ENCODE results near the gene TAF11.
A peak's percentile ranks its signal among the peaks of the same experiment; 100 is the strongest.
"Not testable (repeated sequence)": the region's sequence is repeated elsewhere in the genome, so short reads cannot be mapped to it uniquely, and the experiment has no call there.

Gene TAF11

GRCh38 chr6:34904990-34905613, 17.3 kb upstream of the TAF11 start:
- DNase-seq (ENCODE audit: low read depth) = no peak

GRCh38 chr6:34901930-34902329, 14.1 kb upstream of the TAF11 start:
- DNase-seq (ENCODE audit: low read depth) = no peak

GRCh38 chr6:34900321-34901031, 12.6 kb upstream of the TAF11 start:
- DNase-seq (ENCODE audit: low read depth) = no peak

- not testable (repeated sequence) for DNase-seq (ENCODE audit: low read depth)
These were observed 11.9 kb upstream of the TAF11 start for GRCh38 chr6:34899748-34900147.

- DNase-seq (ENCODE audit: low read depth) = no peak
These were observed 9.9 kb upstream of the TAF11 start for GRCh38 chr6:34897716-34898115.

GRCh38 chr6:34897130-34897529, 9.3 kb upstream of the TAF11 start:
- no peak for DNase-seq (ENCODE audit: low read depth)

- no peak for DNase-seq (ENCODE audit: low read depth)
These were observed 6.9 kb upstream of the TAF11 start for GRCh38 chr6:34894693-34895092.

GRCh38 chr6:34891296-34891695, 3.5 kb upstream of the TAF11 start:
- no peak for DNase-seq (ENCODE audit: low read depth)

GRCh38 chr6:34890533-34890925, 2.7 kb upstream of the TAF11 start:
- DNase-seq (ENCODE audit: low read depth) = no peak

GRCh38 chr6:34888874-34889555, 1.2 kb upstream of the TAF11 start, which contains the start of gene ANKS1A:
Gene ANKS1A, plus strand, starts transcription at chr6:34889255. Its CDS starts 148 bp downstream, at chr6:34889403.
- DNase-seq (ENCODE audit: low read depth) = peak; percentile 86

GRCh38 chr6:34888514-34888856, 643 bp upstream of the TAF11 start:
- DNase-seq (ENCODE audit: low read depth) = no peak

- DNase-seq (ENCODE audit: low read depth) = not testable (repeated sequence)
These were observed 2.0 kb downstream of the TAF11 start for GRCh38 chr6:34885837-34886236.

- no peak for DNase-seq (ENCODE audit: low read depth)
These were observed 2.8 kb downstream of the TAF11 start for GRCh38 chr6:34884996-34885395.

- DNase-seq (ENCODE audit: low read depth) = not testable (repeated sequence)
These were observed 3.8 kb downstream of the TAF11 start for GRCh38 chr6:34884073-34884472.

- DNase-seq (ENCODE audit: low read depth) = no peak
These were observed 9.9 kb downstream of the TAF11 start for GRCh38 chr6:34877869-34878485.

- no peak for DNase-seq (ENCODE audit: low read depth)
These were observed 10.6 kb downstream of the TAF11 start for GRCh38 chr6:34877259-34877658.

- no peak for DNase-seq (ENCODE audit: low read depth)
These were observed 11.4 kb downstream of the TAF11 start for GRCh38 chr6:34876472-34876871.

- DNase-seq (ENCODE audit: low read depth) = no peak
These were observed 12.3 kb downstream of the TAF11 start for GRCh38 chr6:34875292-34876213.

- DNase-seq (ENCODE audit: low read depth) = no peak
These were observed 15.5 kb downstream of the TAF11 start for GRCh38 chr6:34872332-34872731.

GRCh38 chr6:34871853-34872252, 16.0 kb downstream of the TAF11 start:
- no peak for DNase-seq (ENCODE audit: low read depth)

GRCh38 chr6:34867484-34867883, 20.4 kb downstream of the TAF11 start:
- DNase-seq (ENCODE audit: low read depth) = no peak

- no peak for DNase-seq (ENCODE audit: low read depth)
These were observed 21.3 kb downstream of the TAF11 start for GRCh38 chr6:34866509-34866908.
